Panc1 (cell line): ENCODE results near the gene ELMO2. TPM values are rescaled to one million over a fixed set of nuclear protein-coding genes. Genes with fewer than 3 reads are reported as not detected.

ENCODE experiments used
- ATAC-seq: fragments of 200-7000 bp; cut with Tn5 transposase; 2 replicates; pipeline ENCODE4 v1.9.1; 2020; ENCODE audit warnings: mild to moderate bottlenecking, moderate library complexity
- BruUV-seq: library from RNA; stranded (reverse); fragments of 400-500 nt; replicated peaks from 2 replicates; lab custom pipeline; 2021; lab: Mats Ljungman, UMichigan
- CTCF ChIA-PET: fragments of 300-600 bp; sonication (Branson Sonifier 250); formaldehyde crosslinking; loops from one replicate; lab custom pipeline; 2022; ENCODE audit warnings: antibody characterized with exemption; lab: Charles Lee
- POLR2A ChIA-PET: fragments of 300-600 bp; sonication (Branson Sonifier 250); formaldehyde crosslinking; loops from one replicate; lab custom pipeline; 2022; ENCODE audit warnings: antibody characterized with exemption; lab: Charles Lee
- DNase-seq: peaks from one replicate; pipeline ENCODE4 v3.0.0-alpha.2; 2010; ENCODE audit warnings: low read depth, low spot score
- H3K27ac ChIP-seq: 2 replicates; pipeline ENCODE4 v1.5.1; 2011; ENCODE audit warnings: mild to moderate bottlenecking, low read length, inconsistent platforms
- H3K27me3 ChIP-seq: fragments of 200-500 bp; sonication (Bioruptor generic); 2 replicates; pipeline ENCODE4 v1.6.0; 2014; ENCODE audit warnings: low read length, inconsistent platforms; ENCODE audit not compliant: control insufficient read depth, insufficient read depth
- H3K36me3 ChIP-seq: fragments of 200-500 bp; sonication (Bioruptor generic); 2 replicates; pipeline ENCODE4 v1.5.1; 2014; ENCODE audit warnings: inconsistent platforms, mild to moderate bottlenecking, low read length, moderate library complexity; ENCODE audit not compliant: control insufficient read depth, insufficient read depth
- H3K4me1 ChIP-seq: 2 replicates; pipeline ENCODE4 v1.5.1; 2011; ENCODE audit warnings: inconsistent platforms, mild to moderate bottlenecking, low read length, moderate library complexity; ENCODE audit not compliant: control insufficient read depth, insufficient read depth
- H3K4me3 ChIP-seq, 2 experiments: 2 replicates each; pipeline ENCODE4 v1.5.1; 2011 to 2012; ENCODE audit warnings: low read depth in 2 of 2, low read length in 2 of 2, mild to moderate bottlenecking in 2 of 2, inconsistent platforms in 1 of 2, moderate library complexity in 1 of 2
- H3K9me3 ChIP-seq: fragments of 200-500 bp; sonication (Bioruptor generic); 2 replicates; pipeline ENCODE4 v1.5.1; 2014; ENCODE audit warnings: low read depth, mild to moderate bottlenecking, inconsistent platforms, low read length, moderate library complexity; ENCODE audit not compliant: control insufficient read depth, insufficient read depth
- POLR2AphosphoS5 ChIP-seq: IDR thresholded peaks from 2 replicates; pipeline ENCODE4 v1.6.1; 2012; ENCODE audit warnings: mild to moderate bottlenecking, low read depth, low read length, moderate library complexity
- SIN3A ChIP-seq: IDR thresholded peaks from 2 replicates; pipeline ENCODE4 v1.6.1; 2012; ENCODE audit warnings: low read depth, mild to moderate bottlenecking, low read length, moderate library complexity, borderline replicate concordance; ENCODE audit not compliant: insufficient read depth
- TCF7L2 ChIP-seq: IDR thresholded peaks from 2 replicates; pipeline ENCODE4 v1.6.1; 2011; ENCODE audit warnings: mild to moderate bottlenecking, low read depth, low read length, inconsistent platforms
- in situ Hi-C: cut with HindIII; loops from 2 replicates; pipeline ENCODE4 v1.10.0; 2016; ENCODE audit warnings: low sequenced_read_pairs, low pct_unique_long_range_greater_than_20kb
- intact Hi-C: fragments of 100-400 bp; cut with micrococcal nuclease; formaldehyde crosslinking; loops from one replicate; pipeline ENCODE4 v1.10.0; 2022; ENCODE audit not compliant: unreplicated experiment
- total RNA-seq: library from RNA; stranded (reverse); gene quantifications from one replicate; pipeline ENCODE4 v1.2.1, GENCODE V29; 2021; ENCODE audit not compliant: unreplicated experiment
- TF ChIP-seq, protein P1 (sequence below): fragments of 450-650 bp; IDR thresholded peaks from 2 replicates; pipeline ENCODE4 v1.5.1; 2017; ENCODE audit warnings: mild to moderate bottlenecking
- TF ChIP-seq, protein P2 (sequence below), 2 experiments: IDR thresholded peaks; 2 replicates each; pipeline ENCODE4 v1.6.1; 2011 to 2012; ENCODE audit warnings: low read depth in 2 of 2, control low read depth in 1 of 2, low read length in 1 of 2, mild to moderate bottlenecking in 1 of 2, moderate library complexity in 1 of 2; ENCODE audit not compliant: insufficient read depth in 1 of 2

Gene ELMO2
- total RNA-seq, 1 experiment from 2014 or later: 40.4 TPM

DNA sequence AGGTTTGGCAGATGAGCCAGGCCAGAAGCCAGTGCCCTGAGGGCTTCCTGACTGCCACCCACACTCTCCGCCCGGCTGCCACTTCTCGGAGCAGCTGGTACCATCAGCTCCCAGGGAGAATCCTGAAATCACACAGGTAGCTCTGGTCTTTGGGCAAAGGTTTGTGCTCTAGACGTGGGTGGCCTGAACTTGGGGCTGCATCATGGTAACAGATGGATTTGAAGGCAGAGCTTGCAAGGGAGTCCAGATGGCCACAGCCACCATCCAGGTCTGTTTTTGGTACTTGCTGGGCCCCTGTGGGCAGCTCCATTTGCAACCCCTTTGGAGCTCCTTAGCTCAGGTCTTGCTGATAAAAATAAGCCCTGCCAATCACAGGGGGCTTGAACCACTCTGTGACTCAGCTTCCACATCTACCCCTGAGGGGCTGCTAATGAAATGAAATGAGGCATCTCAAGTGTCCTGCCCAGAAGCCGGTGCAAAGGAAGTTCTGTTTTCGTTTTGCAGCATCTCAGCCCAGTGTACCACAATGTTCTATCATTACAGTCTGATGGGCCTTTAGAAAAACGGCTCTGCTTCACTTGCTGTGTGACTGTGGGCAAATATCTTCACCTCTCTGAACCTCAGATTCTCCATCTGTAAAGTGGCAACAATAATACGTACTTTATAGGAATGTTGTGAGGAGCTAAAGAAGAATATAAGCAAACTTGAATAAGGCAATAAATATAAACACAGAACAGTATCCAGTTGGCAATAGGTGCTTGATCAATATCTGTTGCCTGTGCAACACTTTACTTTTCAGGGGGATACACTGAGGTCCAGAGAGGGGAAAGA, 73.0 kb downstream of the ELMO2 start:
- BruUV-seq: no TSS peak
- CTCF ChIA-PET: no interaction called here
- Histone ChIP-seq H3K27ac (no peak overlapping the region), H3K4me1 (no peaks in the 10 kb centered on the region), H3K9me3 (no peaks in the 10 kb centered on the region), H3K27me3 (peaks cover under 1% of the 10 kb centered on the region), H3K36me3 (no peaks in the 10 kb centered on the region), H3K4me3 (no peak overlapping the region)
- POLR2A ChIA-PET: no interaction called here
- intact Hi-C loops (no loop called here), in situ Hi-C loops (no loop called here)
- TF ChIP-seq, protein P1, sequence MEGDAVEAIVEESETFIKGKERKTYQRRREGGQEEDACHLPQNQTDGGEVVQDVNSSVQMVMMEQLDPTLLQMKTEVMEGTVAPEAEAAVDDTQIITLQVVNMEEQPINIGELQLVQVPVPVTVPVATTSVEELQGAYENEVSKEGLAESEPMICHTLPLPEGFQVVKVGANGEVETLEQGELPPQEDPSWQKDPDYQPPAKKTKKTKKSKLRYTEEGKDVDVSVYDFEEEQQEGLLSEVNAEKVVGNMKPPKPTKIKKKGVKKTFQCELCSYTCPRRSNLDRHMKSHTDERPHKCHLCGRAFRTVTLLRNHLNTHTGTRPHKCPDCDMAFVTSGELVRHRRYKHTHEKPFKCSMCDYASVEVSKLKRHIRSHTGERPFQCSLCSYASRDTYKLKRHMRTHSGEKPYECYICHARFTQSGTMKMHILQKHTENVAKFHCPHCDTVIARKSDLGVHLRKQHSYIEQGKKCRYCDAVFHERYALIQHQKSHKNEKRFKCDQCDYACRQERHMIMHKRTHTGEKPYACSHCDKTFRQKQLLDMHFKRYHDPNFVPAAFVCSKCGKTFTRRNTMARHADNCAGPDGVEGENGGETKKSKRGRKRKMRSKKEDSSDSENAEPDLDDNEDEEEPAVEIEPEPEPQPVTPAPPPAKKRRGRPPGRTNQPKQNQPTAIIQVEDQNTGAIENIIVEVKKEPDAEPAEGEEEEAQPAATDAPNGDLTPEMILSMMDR: no peak
- ATAC-seq (no peak), DNase-seq (no peak)

- no peaks in the 10 kb centered on the region for H3K36me3 ChIP-seq
- ATAC-seq (no peak), DNase-seq (no peak)
- H3K27me3 ChIP-seq: no peaks in the 10 kb centered on the region; the same call in 1 of the 2 replicates
- no peak overlapping the region for H3K4me3 ChIP-seq
- ChIA-PET CTCF (interaction anchor here (0.6 kb wide), 1 partner anchor 347 kb away, joined by 5 read pairs; no protein-coding TSS in a partner anchor), POLR2A (no interaction called here)
- intact Hi-C loops: no loop called here
- BruUV-seq: no TSS peak
- in situ Hi-C loops: no loop called here
- TF ChIP-seq TCF7L2 (no peak), SIN3A (no peak), POLR2AphosphoS5 (no peak)
- TF ChIP-seq, protein P1: no peak
- TF ChIP-seq, protein P2, sequence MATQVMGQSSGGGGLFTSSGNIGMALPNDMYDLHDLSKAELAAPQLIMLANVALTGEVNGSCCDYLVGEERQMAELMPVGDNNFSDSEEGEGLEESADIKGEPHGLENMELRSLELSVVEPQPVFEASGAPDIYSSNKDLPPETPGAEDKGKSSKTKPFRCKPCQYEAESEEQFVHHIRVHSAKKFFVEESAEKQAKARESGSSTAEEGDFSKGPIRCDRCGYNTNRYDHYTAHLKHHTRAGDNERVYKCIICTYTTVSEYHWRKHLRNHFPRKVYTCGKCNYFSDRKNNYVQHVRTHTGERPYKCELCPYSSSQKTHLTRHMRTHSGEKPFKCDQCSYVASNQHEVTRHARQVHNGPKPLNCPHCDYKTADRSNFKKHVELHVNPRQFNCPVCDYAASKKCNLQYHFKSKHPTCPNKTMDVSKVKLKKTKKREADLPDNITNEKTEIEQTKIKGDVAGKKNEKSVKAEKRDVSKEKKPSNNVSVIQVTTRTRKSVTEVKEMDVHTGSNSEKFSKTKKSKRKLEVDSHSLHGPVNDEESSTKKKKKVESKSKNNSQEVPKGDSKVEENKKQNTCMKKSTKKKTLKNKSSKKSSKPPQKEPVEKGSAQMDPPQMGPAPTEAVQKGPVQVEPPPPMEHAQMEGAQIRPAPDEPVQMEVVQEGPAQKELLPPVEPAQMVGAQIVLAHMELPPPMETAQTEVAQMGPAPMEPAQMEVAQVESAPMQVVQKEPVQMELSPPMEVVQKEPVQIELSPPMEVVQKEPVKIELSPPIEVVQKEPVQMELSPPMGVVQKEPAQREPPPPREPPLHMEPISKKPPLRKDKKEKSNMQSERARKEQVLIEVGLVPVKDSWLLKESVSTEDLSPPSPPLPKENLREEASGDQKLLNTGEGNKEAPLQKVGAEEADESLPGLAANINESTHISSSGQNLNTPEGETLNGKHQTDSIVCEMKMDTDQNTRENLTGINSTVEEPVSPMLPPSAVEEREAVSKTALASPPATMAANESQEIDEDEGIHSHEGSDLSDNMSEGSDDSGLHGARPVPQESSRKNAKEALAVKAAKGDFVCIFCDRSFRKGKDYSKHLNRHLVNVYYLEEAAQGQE (IDR thresholded peaks at IDR 0.05; ENCODE audit: insufficient read depth in 1 of 2, low read depth in 2 of 2, low read length in 1 of 2): no peak
- H3K27ac ChIP-seq: no peak overlapping the region
- H3K4me1 ChIP-seq: no peaks in the 10 kb centered on the region
- no peaks in the 10 kb centered on the region for H3K9me3 ChIP-seq
Observed at GRCh38 chr20:46332373-46333160, 73.8 kb downstream of the ELMO2 start.
